Measurements from ENCODE around the gene ATOSB. TPM values are rescaled to one million over a fixed set of nuclear protein-coding genes. Genes with fewer than 3 reads are reported as not detected.
A peak's percentile ranks its signal among the peaks of the same experiment; 100 is the strongest.

ATOSB gene
- total RNA-seq, 1 experiment from 2014 or later = 9.2 TPM

GRCh38 chr9:35074791-35075190, 40.9 kb downstream of the ATOSB start:
- CTCF ChIA-PET = no interaction called here
- H3F3A ChIP-seq (ENCODE audit: low read length, unreplicated experiment) = no peaks in the 10 kb centered on the region
- peaks cover 55% of the 10 kb centered on the region for H3K79me2 ChIP-seq (ENCODE audit: low read length)
- H2AFZ ChIP-seq (ENCODE audit: low read length) = no peak overlapping the region
- no peak overlapping the region for H3K4me3 ChIP-seq (ENCODE audit: low read length)
- POLR2A ChIA-PET (ENCODE audit: unreplicated experiment) = no interaction called here
- H3K9me3 ChIP-seq (ENCODE audit: low read length) = no peaks in the 10 kb centered on the region
- DNase-seq (no peak), ATAC-seq (no peak)
- peaks cover 5% of the 10 kb centered on the region; the same call in 1 of the 2 replicates for H3K36me3 ChIP-seq (ENCODE audit: low read depth, low read length)
- no peak overlapping the region for H3K9ac ChIP-seq (ENCODE audit: low read length)
- H3K4me1 ChIP-seq (ENCODE audit: insufficient read depth, low read length) = peaks cover 18% of the 10 kb centered on the region
- H3K4me2 ChIP-seq (ENCODE audit: low read length) = no peak overlapping the region
- intact Hi-C loops (cut with micrococcal nuclease) = no loop called here
- peaks cover 20% of the 10 kb centered on the region for H4K20me1 ChIP-seq (ENCODE audit: low read length)
- H3K27ac ChIP-seq (ENCODE audit: low read length) = no peak overlapping the region
- TF ChIP-seq EZH2 (IDR thresholded peaks at IDR 0.05; ENCODE audit: low read length, unreplicated experiment) = no peak
- no peak for TF ChIP-seq CTCF (conservative IDR thresholded peaks at IDR 0.05; ENCODE audit: low read depth, low read length)
- TF ChIP-seq EZH2phosphoT487 (IDR thresholded peaks at IDR 0.05; ENCODE audit: borderline replicate concordance, low read length) = no peak
- BruUV-seq (replicated peaks) = no TSS peak
- no peaks in the 10 kb centered on the region for H3K9me2 ChIP-seq (replicated peaks; ENCODE audit: low read length)
- H3K27me3 ChIP-seq (ENCODE audit: low read length) = no peaks in the 10 kb centered on the region

- H3K9me3 ChIP-seq (ENCODE audit: low read length) = no peaks in the 10 kb centered on the region
- H3K27me3 ChIP-seq (ENCODE audit: low read length) = no peaks in the 10 kb centered on the region
- DNase-seq (no peak), ATAC-seq (no peak)
- POLR2A ChIA-PET (ENCODE audit: unreplicated experiment) = no interaction called here
- intact Hi-C loops (cut with micrococcal nuclease) = no loop called here
- H3K79me2 ChIP-seq (ENCODE audit: low read length) = peaks cover 58% of the 10 kb centered on the region
- H3K36me3 ChIP-seq (ENCODE audit: low read depth, low read length) = peaks cover 5% of the 10 kb centered on the region; the same call in 1 of the 2 replicates
- no peak overlapping the region for H2AFZ ChIP-seq (ENCODE audit: low read length)
- no peak overlapping the region for H3K4me3 ChIP-seq (ENCODE audit: low read length)
- no peaks in the 10 kb centered on the region for H3F3A ChIP-seq (ENCODE audit: low read length, unreplicated experiment)
- no peak overlapping the region for H3K27ac ChIP-seq (ENCODE audit: low read length)
- BruUV-seq (replicated peaks) = no TSS peak
- H4K20me1 ChIP-seq (ENCODE audit: low read length) = peaks cover 27% of the 10 kb centered on the region
- peaks cover 22% of the 10 kb centered on the region for H3K4me1 ChIP-seq (ENCODE audit: insufficient read depth, low read length)
- TF ChIP-seq EZH2 (IDR thresholded peaks at IDR 0.05; ENCODE audit: low read length, unreplicated experiment) (no peak), CTCF (conservative IDR thresholded peaks at IDR 0.05; ENCODE audit: low read depth, low read length) (no peak), EZH2phosphoT487 (IDR thresholded peaks at IDR 0.05; ENCODE audit: borderline replicate concordance, low read length) (no peak)
- CTCF ChIA-PET = interaction anchor here (0.6 kb wide), 1 partner anchor 1744 kb away, joined by 6 read pairs; no protein-coding TSS in a partner anchor
- no peak overlapping the region for H3K9ac ChIP-seq (ENCODE audit: low read length)
- H3K9me2 ChIP-seq (replicated peaks; ENCODE audit: low read length) = no peaks in the 10 kb centered on the region
- H3K4me2 ChIP-seq (ENCODE audit: low read length) = no peak overlapping the region
Observed at GRCh38 chr9:35074141-35074540, 41.5 kb downstream of the ATOSB start.

GRCh38 chr9:35073279-35073612, 42.4 kb downstream of the ATOSB start:
- Histone ChIP-seq H3K9me2 (replicated peaks; ENCODE audit: low read length) (no peaks in the 10 kb centered on the region), H3K9ac (ENCODE audit: low read length) (no peak overlapping the region), H3K79me2 (ENCODE audit: low read length) (peaks cover 58% of the 10 kb centered on the region), H3K4me1 (ENCODE audit: insufficient read depth, low read length) (peaks cover 22% of the 10 kb centered on the region), H3K36me3 (ENCODE audit: low read depth, low read length) (peaks cover 8% of the 10 kb centered on the region), H2AFZ (ENCODE audit: low read length) (peak overlapping the region; percentile 13; the same call in 1 of the 2 replicates), H3F3A (ENCODE audit: low read length, unreplicated experiment) (no peaks in the 10 kb centered on the region), H4K20me1 (ENCODE audit: low read length) (peaks cover 36% of the 10 kb centered on the region), H3K4me2 (ENCODE audit: low read length) (peak overlapping the region; percentile 38; the same call in 1 of the 2 replicates), H3K4me3 (ENCODE audit: low read length) (no peak overlapping the region), H3K9me3 (ENCODE audit: low read length) (no peaks in the 10 kb centered on the region), H3K27ac (ENCODE audit: low read length) (peak overlapping the region; percentile 13; the same call in 1 of the 2 replicates), H3K27me3 (ENCODE audit: low read length) (no peaks in the 10 kb centered on the region)
- TF ChIP-seq EZH2 (IDR thresholded peaks at IDR 0.05; ENCODE audit: low read length, unreplicated experiment) (no peak), EZH2phosphoT487 (IDR thresholded peaks at IDR 0.05; ENCODE audit: borderline replicate concordance, low read length) (no peak), CTCF (conservative IDR thresholded peaks at IDR 0.05; ENCODE audit: low read depth, low read length) (no peak)
- intact Hi-C loops (cut with micrococcal nuclease) = no loop called here
- POLR2A ChIA-PET (ENCODE audit: unreplicated experiment) = no interaction called here
- BruUV-seq (replicated peaks) = TSS peak; percentile 95
- DNase-seq (no peak), ATAC-seq (no peak)
- CTCF ChIA-PET = interaction anchor here (0.6 kb wide), 1 partner anchor 1743 kb away, joined by 6 read pairs; no protein-coding TSS in a partner anchor
